GM12892 (cell line): ENCODE data around the gene REG4.

Source experiments
- POLR2A ChIP-seq: IDR thresholded peaks from 2 replicates; pipeline ENCODE4 v1.6.1; 2011; ENCODE audit warnings: low read depth, low read length, control low read depth
- TAF1 ChIP-seq: IDR thresholded peaks from 2 replicates; pipeline ENCODE4 v1.6.1; 2011; ENCODE audit warnings: low read depth, mild to moderate bottlenecking, control low read depth, low read length, borderline replicate concordance

DNA sequence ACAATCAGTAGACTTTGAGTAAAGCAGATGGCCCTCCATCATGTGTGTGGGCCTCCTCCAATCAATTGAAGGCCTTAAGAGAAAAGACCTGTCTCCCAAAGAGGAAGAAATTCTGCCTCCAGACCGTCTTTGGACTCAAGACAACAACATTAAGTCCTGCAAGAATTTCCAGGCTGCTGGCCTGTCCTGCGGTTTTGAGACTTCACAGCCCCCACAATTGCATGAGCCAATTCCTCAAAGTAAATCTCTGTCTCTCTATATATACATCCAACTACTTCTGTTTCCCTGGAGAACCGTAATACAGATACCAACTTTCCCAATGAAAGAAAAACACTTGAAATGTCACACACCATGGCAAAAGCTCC is 16.4 kb downstream of the REG4 start:
- TF ChIP-seq POLR2A (no peak), TAF1 (no peak)
